ENCODE data around the gene NAGPA.
"Not testable (repeated sequence)": the region's sequence is repeated elsewhere in the genome, so short reads cannot be mapped to it uniquely, and the experiment has no call there.

Gene NAGPA

GRCh38 chr16:5062051-5062450 is 28.3 kb upstream of the NAGPA start:
- DNase-seq (ENCODE audit: low read depth): no peak

DNA sequence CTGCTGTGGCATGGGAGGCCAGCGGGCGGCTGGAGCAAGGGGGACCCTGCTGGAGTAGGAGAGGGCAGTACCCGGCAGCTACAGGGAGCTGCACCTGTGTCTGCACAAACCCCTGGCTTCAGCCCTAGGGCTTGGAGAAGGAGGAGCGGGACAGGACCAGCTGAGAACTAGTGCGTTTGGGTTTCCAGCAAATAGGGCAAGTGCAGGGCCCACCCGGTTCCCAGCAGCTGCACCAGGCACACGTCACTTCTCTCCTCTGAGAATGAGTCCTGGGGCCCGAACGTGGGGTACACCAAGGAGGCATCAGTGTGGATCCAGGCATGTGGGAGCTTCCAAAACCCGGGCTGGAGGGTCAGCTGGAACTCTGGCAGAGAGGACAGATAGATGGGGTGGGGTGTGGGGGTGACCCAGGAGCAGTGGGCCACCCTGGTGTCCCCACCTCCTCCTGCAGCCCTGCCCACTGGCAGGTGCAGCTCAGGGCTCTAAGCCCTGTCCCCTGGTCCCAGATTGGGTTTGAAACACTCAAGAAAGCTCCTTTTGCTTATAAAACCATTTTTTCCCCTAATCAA is 26.4 kb upstream of the NAGPA start:
- no peak for DNase-seq (ENCODE audit: low read depth)

DNA sequence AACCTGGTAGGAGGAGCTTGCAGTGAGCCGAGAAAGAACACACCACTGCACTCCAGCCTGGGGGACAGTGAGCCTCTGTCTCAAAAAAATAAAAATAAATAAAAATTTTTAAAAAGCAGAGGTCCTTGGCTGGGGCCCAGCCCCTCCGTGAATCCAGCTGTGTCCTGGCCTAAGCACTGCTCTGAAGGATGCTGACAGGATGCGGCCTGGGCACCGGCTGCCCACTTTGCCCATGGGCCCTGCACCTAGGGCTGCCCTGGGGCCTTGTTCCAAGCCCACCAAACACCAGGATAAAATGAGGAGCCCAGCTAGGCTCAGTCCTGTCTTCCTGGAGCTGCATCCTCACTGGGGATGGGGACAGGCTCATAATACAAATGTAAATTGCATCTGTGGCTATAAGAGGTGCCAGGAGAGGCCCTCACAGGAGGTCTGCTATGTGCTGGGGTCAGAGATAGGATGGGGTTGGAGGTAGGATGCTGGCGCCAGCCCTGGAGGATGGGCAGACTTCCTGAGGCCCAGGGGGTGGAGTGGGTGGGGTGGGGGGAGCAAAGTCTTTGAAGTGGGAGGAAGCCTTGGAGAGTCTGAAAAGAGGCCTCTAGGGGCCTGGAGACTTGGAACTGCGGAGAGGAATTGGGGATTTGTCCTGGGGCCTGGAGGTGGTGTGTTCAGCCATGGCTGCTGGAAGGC is 25.8 kb upstream of the NAGPA start:
- no peak for DNase-seq (ENCODE audit: low read depth)

DNA sequence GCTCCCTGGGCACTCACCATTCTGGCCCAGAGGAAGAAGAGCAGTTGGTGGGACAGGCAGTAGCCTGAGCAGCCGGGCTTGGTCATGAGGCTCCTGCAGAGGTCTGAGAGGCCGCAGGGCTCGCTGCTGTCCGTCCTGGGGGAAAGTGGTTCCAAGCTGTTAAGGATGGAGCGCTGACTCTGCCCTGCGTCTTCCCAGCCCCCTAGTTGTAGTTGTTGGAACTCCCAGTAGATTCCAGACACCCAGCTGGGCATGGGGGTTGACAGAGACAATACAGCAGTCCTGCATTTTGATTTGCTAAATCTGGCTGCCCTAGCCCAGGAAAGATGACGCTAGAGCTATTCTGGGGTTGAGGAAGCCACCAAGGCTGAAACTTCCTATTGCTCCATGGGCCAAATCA is 24.7 kb upstream of the NAGPA start:
- no peak for DNase-seq (ENCODE audit: low read depth)

DNA sequence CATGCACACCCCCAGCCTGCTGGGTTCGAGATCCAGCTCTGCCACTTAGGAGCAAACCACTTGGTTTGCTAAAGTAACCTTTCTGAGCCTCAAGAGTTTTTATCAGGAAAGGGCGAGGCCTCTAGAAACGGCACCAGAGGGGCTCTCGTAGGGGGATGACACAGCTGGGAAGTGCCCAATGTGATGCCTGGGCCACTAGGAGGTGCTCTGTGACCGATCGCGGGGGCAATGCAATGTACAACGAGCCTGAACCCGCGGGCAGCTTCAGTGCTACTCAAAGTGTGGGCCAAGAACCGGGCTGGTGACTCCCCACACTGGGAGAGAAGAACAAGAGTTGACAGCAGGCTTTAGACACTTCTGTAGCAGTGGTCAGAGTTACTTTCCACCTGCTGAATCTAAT is 22.6 kb upstream of the NAGPA start:
- DNase-seq (ENCODE audit: low read depth): peak; percentile 23

DNA sequence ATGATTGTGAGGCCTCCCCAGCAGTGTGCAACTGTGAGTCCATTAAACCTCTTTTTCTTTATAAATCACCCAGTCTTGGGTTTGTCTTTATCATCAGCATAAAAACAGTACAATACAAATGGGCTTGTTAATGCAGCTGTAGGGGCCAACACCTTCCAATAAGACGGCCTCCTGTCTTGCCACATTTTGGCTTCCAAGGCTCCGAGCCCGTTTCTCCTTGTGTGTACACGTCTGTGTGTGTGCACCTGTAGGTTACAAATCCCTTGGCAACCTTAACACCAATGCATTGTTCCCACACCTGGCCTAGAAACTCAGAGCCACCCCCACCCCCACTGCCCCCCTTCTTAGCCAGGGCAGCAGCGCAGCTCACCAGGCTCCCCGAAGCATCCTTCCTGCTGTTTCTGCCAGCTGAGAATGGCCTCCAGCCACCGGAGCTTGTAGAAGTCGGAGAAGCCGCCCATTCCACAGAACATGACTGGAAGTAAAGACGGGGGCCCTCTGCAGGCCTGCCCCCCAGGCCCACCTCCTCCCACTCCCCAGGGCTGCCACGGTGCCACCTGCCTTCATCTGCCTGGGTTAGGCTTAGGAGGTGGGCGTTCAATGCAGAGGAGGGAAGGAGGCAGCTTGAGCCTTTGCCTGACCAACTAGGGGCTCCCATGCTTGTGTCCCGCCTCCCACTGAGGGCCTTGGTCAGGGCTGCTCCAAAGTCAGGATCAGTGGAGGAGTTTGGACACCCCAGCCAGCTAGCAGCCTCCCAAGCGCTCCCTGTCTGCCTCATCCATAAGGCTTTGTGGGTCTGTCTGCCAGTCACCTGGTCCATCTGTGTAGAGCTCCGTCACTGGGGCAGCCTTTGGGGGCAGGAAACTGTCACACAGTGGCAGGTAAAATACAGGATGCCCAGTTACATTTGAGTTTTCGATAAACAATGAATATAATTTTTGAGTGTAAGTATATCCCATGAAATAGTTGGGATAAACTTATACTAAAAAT is 21.4 kb upstream of the NAGPA start:
- DNase-seq (ENCODE audit: low read depth): no peak

DNA sequence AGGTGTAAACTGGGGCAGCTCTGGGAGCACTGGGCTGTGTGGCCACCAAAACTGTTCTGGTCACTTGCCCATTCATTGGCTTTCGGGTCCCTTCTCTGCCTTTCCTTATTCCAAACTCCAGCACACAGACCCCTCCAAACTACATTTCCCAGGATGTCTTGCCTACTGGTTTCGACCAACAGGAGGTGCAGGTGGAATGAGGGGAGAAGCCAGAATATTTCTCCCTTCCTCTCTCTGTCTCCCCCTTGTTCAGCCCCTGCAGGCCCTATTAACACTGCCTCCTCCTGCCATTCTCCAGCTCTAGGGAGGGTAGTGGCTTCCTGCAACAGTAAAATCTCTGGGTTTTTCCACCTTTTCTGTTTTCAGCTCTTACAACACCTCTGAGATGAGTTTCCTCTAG is 13.2 kb upstream of the NAGPA start:
- DNase-seq (ENCODE audit: low read depth): no peak

DNA sequence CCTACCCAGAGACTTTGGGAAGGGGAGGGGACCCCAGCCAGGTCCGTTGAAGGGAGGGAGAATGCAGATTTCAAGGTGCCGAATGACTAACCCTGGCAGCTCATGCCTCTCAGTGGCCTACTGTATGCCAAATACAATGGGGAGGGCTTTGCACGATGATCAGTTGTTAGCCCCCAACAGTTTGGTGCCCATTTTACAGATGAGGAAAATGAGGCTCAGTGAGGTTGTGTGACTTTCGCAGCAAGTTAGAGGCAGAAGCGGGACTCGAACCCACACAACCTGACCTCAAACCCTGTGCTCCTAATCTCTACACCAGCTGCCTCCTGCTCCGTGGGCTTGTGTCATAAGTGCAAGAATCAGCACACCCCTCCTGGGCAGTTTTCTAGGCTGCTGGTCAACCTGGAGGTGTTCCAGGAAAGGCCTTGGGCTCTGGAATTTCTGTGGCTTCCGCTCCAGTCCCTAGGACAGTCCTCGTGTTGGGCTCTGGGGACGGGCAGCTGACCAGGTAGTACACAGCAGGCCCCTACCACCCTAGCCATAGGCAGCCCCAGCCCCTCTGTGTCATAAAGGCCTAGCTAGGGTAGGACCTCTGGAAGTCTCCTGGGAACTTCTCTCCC is 11.9 kb upstream of the NAGPA start:
- DNase-seq (ENCODE audit: low read depth): no peak

- not testable (repeated sequence) for DNase-seq (ENCODE audit: low read depth)
Measured at GRCh38 chr16:5044581-5044980, 10.8 kb upstream of the NAGPA start.

- no peak for DNase-seq (ENCODE audit: low read depth)
Measured at GRCh38 chr16:5044011-5044540, 10.3 kb upstream of the NAGPA start.

DNA sequence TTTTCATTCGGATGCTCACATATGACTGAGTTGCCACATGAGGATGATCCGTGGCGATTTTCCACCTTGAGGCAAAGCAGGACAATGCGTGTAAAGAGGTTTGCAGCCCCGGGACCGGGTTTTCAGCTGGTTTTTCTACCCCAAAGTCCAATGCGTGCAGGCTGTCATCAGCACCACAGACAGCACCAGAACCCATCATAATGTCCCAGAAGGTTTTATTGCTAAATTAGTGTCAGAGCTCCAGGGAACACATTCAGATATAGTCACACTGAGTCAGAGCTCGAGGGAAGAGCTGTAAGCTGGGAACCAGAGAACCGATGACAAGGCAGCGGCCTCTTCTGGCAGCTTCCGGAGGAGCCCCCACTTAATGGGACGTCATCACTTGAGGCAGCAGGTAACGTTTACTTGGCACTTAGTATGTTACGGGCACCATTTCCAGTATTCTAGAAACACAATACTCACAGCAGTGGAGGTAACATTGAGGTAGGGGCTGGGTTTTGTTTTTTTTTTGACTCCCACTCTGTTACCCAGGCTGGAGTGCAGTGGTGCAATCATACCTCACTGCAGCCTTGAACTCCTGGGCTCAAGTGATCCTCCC is 8.9 kb upstream of the NAGPA start:
- DNase-seq (ENCODE audit: low read depth): peak; percentile 6

GRCh38 chr16:5041600-5042133 is 7.9 kb upstream of the NAGPA start:
- DNase-seq (ENCODE audit: low read depth): peak; percentile 82

GRCh38 chr16:5040451-5040850 is 6.7 kb upstream of the NAGPA start:
- DNase-seq (ENCODE audit: low read depth): no peak

DNA sequence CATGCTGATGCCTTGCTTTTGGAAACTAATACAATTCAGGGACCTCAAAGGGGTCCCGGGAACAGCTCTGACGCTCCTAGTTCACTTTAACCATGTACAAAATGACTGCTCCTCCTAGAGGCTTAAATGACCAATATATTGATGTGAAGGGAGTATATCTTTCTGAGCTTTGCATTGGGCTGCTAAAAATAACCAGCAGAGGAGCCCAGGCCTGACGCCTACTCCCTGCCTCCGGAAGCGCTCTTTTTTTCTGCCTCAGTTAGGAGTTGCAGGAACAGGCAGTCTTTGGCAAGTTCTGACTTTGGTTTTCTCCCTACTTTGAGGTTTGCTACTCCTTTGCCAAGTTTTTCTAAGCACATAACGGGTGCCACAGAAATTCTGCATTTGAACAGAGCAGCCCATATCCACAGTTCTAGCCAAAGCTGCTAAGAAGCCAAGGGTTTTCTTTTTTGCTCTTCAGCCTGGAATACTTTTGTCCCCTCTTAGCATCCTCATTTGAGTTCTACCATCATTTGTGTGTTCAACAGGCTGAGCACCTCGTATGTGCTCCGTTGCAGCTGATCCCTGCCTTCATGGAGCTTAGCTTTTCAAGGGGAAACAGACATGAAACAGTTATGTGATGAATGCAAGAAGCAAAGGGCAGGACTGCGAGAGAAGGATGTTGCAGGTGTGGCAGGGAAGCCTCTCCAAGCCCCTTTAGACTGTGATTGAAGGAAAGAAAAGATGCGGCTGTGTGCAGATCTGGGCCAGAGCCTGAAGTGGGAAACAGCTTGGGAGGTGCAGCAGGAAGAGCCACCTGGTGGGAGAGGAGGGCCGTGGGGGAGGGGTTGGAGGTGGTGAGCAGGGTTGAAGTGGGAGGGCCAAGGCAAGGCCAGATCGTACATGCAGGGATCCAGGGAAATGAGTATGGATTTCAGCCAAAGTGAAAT is 2.8 kb upstream of the NAGPA start:
- no peak for DNase-seq (ENCODE audit: low read depth)

- DNase-seq (ENCODE audit: low read depth): no peak
Measured at GRCh38 chr16:5035909-5036227, 2.1 kb upstream of the NAGPA start.

DNA sequence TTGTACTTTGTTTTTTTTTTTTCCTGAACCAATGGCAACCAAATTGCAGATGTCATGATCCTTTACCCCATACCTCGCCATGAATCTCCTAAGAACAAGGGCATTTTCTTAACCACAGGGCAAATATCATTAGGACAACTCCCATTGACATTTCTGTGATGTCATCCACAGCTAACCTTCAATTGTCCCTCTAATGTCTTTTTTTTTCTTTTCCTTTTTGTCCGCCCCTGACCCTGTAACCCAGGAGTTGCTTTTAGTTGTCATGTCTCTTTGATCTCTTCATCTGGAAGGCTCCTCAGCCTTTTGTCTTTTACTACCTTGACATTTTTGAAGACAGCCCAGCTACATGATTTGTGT is 410 bp upstream of the NAGPA start:
- no peak for DNase-seq (ENCODE audit: low read depth)

DNA sequence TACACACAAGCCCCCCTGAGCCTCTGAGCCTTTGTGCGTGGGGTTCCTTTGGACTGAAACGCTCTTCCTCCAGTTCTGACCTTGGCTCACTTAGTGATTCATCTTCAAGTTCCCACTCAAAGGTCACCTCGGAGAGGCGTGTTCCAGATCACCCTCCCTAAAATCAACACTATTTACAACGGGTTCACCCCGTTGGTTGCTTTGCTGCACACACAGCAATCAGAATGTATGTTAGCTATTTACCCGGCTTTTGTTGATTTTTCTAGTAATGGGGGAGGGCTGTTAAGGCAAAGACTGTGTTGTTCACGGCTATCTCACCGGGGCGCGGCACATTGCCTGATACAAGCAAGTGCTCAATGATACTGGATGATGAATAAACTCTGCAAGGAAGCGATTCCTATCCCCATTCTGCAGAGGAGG is 977 bp downstream of the NAGPA start:
- no peak for DNase-seq (ENCODE audit: low read depth)

- no peak for DNase-seq (ENCODE audit: low read depth)
Measured at GRCh38 chr16:5031601-5032000, 2.1 kb downstream of the NAGPA start.

DNA sequence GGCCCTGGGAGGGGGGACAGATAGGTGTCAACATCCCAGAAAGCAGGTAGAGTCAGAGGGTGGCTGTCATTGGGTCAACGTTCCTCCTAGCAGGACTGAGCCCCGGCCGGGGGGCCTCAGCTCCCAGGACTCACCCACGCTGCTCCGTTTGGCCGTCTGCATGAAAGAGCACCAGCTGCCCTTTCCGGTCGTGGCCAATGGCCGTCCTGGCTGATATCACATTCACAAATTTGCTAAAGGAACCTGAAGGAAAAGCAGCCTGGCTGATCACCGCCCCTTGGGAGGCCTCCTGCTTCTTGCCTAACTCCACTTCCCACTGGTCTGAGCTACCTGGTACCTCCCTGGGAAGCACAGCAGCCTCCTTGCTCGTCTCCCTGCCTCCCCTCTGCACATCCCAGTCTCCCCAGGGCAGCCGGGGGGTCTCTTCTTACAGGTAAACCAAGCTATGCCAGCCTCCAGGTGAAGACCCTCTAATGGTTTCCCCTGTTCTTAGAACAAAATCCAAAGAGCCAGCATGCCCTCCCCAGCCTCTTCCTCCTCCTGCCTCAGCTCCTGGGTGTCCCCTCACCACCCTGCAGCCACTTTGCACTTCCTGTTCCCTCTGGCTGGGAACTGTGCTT is 3.4 kb downstream of the NAGPA start:
- no peak for DNase-seq (ENCODE audit: low read depth)

DNA sequence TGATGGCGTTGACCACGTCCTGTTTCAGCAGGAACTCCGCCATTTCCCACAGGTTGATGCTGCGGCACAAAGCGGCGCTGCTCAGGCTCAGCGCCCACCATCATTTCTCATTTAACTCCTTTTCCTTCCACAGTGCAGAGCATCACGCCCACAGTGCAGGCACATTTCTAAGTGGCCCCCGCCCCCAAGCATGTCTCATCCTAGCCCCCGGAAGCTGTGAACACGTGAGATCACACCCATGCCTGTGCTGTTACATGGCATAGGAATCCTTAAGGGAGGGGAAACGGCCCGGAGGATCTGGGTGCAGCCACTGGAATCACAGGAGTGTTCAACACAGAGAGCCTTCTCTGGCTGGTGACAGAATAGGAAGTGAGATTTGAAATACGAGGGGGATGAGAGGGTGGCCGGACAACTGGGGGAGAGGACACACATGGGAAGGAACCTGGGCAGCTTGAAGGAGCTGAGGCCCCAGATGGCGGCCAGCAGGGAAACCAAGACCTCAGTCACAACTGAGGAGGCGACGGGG is 4.7 kb downstream of the NAGPA start:
- DNase-seq (ENCODE audit: low read depth): no peak
